Esophagus muscularis mucosa (tissue), 4 donors: ENCODE measurements around the gene SLC25A29.
"Not testable (repeated sequence)": the region's sequence is repeated elsewhere in the genome, so short reads cannot be mapped to it uniquely, and the experiment has no call there.

Source experiments
- CTCF ChIP-seq, 3 experiments: fragments of 200-600 bp in 2 of 3; fragments of 450-650 bp in 1 of 3; sonication (generic) in 2 of 3; IDR thresholded peaks; one replicate each; pipeline ENCODE4 v1.5.1; 2017 to 2019; ENCODE audit warnings: antibody characterized with exemption in 3 of 3, mild to moderate bottlenecking in 2 of 3, moderate library complexity in 1 of 3
- EP300 ChIP-seq: sonication (generic); formaldehyde crosslinking; IDR thresholded peaks from one replicate; pipeline ENCODE4 v1.6.1; 2017; ENCODE audit warnings: antibody characterized with exemption
- POLR2A ChIP-seq: fragments of 450-650 bp; IDR thresholded peaks from one replicate; pipeline ENCODE4 v1.6.1; 2017; ENCODE audit warnings: antibody characterized with exemption, moderate library complexity, mild to moderate bottlenecking, low read depth
- POLR2AphosphoS5 ChIP-seq, 2 donors: sonication (generic); formaldehyde crosslinking; IDR thresholded peaks; one replicate each; pipeline ENCODE4 v1.6.1; 2017; ENCODE audit warnings: antibody characterized with exemption in 2 of 2

- TF ChIP-seq CTCF (IDR thresholded peaks at IDR 0.05); EP300; POLR2AphosphoS5 (IDR thresholded peaks at IDR 0.05); POLR2A: not testable (repeated sequence)
These were observed 18.3 kb downstream of the SLC25A29 start for GRCh38 chr14:100287998-100288295.
